ENCODE data around the gene MLLT1. TPM values are rescaled to one million over a fixed set of nuclear protein-coding genes. Genes with fewer than 3 reads are reported as not detected.

Gene MLLT1
- total RNA-seq, 1 donor from 2014 or later, result 5.6 TPM

GRCh38 chr19:6209680-6210079, 70.1 kb downstream of the MLLT1 start:
- Histone ChIP-seq H3F3A (ENCODE audit: low read depth) (no peaks in the 10 kb centered on the region), H3K4me3 (no peak overlapping the region), H3K4me1 (no peaks in the 10 kb centered on the region), H3K9ac (no peak overlapping the region), H3K9me3 (ENCODE audit: low read depth) (no peaks in the 10 kb centered on the region), H3K79me2 (ENCODE audit: low read depth) (no peaks in the 10 kb centered on the region), H3K27me3 (no peaks in the 10 kb centered on the region), H3K27ac (no peak overlapping the region), H3K36me3 (no peaks in the 10 kb centered on the region), H2AFZ (replicated peaks) (no peak overlapping the region), H4K20me1 (ENCODE audit: low read depth) (no peaks in the 10 kb centered on the region), H3K4me2 (no peak overlapping the region)
- H3K36me3 Mint-ChIP-seq, result peaks cover 6% of the 10 kb centered on the region
- H3K27ac Mint-ChIP-seq, result peak overlapping the region; percentile 30
- peaks cover 8% of the 10 kb centered on the region for H3K4me1 Mint-ChIP-seq
- no peak for DNase-seq (ENCODE audit: low spot score)
- H3K4me3 Mint-ChIP-seq, result peak overlapping the region; percentile 4
- H3K27me3 Mint-ChIP-seq (ENCODE audit: insufficient read depth, low read depth), result peaks cover 9% of the 10 kb centered on the region
- no peaks in the 10 kb centered on the region for H3K9me3 Mint-ChIP-seq
- TF ChIP-seq CTCF (IDR thresholded peaks at IDR 0.05) (no peak), EZH2phosphoT487 (IDR thresholded peaks at IDR 0.05) (no peak), EZH2 (IDR thresholded peaks at IDR 0.05) (no peak)

- Histone ChIP-seq H2AFZ (replicated peaks) (no peak overlapping the region), H3K4me1 (no peaks in the 10 kb centered on the region), H3K4me2 (no peak overlapping the region), H3F3A (ENCODE audit: low read depth) (no peaks in the 10 kb centered on the region), H3K27ac (no peak overlapping the region), H3K27me3 (no peaks in the 10 kb centered on the region), H3K36me3 (no peaks in the 10 kb centered on the region), H3K79me2 (ENCODE audit: low read depth) (no peaks in the 10 kb centered on the region), H4K20me1 (ENCODE audit: low read depth) (no peaks in the 10 kb centered on the region), H3K4me3 (no peak overlapping the region), H3K9ac (no peak overlapping the region), H3K9me3 (ENCODE audit: low read depth) (no peaks in the 10 kb centered on the region)
- Mint-ChIP-seq H3K4me3 (no peak overlapping the region), H3K9me3 (no peaks in the 10 kb centered on the region), H3K4me1 (peaks cover 6% of the 10 kb centered on the region), H3K27ac (no peak overlapping the region), H3K36me3 (peaks cover 6% of the 10 kb centered on the region), H3K27me3 (ENCODE audit: insufficient read depth, low read depth) (peaks cover 9% of the 10 kb centered on the region)
- DNase-seq (ENCODE audit: low spot score), result no peak
- TF ChIP-seq EZH2 (IDR thresholded peaks at IDR 0.05) (no peak), CTCF (IDR thresholded peaks at IDR 0.05) (no peak), EZH2phosphoT487 (IDR thresholded peaks at IDR 0.05) (no peak)
These were observed 70.5 kb downstream of the MLLT1 start for GRCh38 chr19:6209233-6209632.

GRCh38 chr19:6204866-6205723, 74.7 kb downstream of the MLLT1 start:
- Histone ChIP-seq H4K20me1 (ENCODE audit: low read depth) (no peaks in the 10 kb centered on the region), H3K27ac (no peak overlapping the region), H3K4me2 (no peak overlapping the region), H3K4me3 (no peak overlapping the region), H3K9ac (no peak overlapping the region), H3K9me3 (ENCODE audit: low read depth) (no peaks in the 10 kb centered on the region), H3K4me1 (no peaks in the 10 kb centered on the region), H3K36me3 (no peaks in the 10 kb centered on the region), H3K27me3 (no peaks in the 10 kb centered on the region), H2AFZ (replicated peaks) (no peak overlapping the region), H3K79me2 (ENCODE audit: low read depth) (no peaks in the 10 kb centered on the region), H3F3A (ENCODE audit: low read depth) (peaks cover 1% of the 10 kb centered on the region)
- no peaks in the 10 kb centered on the region for H3K9me3 Mint-ChIP-seq
- peak overlapping the region; percentile 36 for H3K27ac Mint-ChIP-seq
- H3K4me1 Mint-ChIP-seq, result peaks cover 12% of the 10 kb centered on the region
- no peaks in the 10 kb centered on the region for H3K36me3 Mint-ChIP-seq
- DNase-seq (ENCODE audit: low spot score), result no peak
- H3K4me3 Mint-ChIP-seq, result no peak overlapping the region
- TF ChIP-seq EZH2phosphoT487 (IDR thresholded peaks at IDR 0.05) (no peak), EZH2 (IDR thresholded peaks at IDR 0.05) (no peak), CTCF (IDR thresholded peaks at IDR 0.05) (no peak)
- H3K27me3 Mint-ChIP-seq (ENCODE audit: insufficient read depth, low read depth), result peaks cover 5% of the 10 kb centered on the region
